MM.1S (cell line): Measurements from ENCODE around the gene ZNF705A.

Source experiments
- DNase-seq: peaks from one replicate; pipeline ENCODE4 v3.0.0-alpha.2; 2015
- H2AFZ ChIP-seq: fragments of 300-600 bp; sonication (generic); 2 replicates; pipeline ENCODE4 v1.6.0; 2016; ENCODE audit warnings: antibody characterized with exemption, low read length
- H3F3A ChIP-seq: fragments of 300-600 bp; sonication (generic); 2 replicates; pipeline ENCODE4 v1.6.1; 2016; ENCODE audit warnings: mild to moderate bottlenecking, antibody characterized with exemption, low read length, moderate library complexity, mixed read lengths; ENCODE audit not compliant: insufficient read depth
- H3K27ac ChIP-seq: fragments of 300-600 bp; sonication (generic); 2 replicates; pipeline ENCODE4 v1.5.1; 2016; ENCODE audit warnings: mild to moderate bottlenecking, low read length
- H3K27me3 ChIP-seq: fragments of 300-600 bp; sonication (generic); replicated peaks from 2 replicates; pipeline ENCODE4 v1.6.0; 2016; ENCODE audit warnings: low read length; ENCODE audit not compliant: insufficient read depth
- H3K36me3 ChIP-seq: fragments of 300-600 bp; sonication (generic); replicated peaks from 2 replicates; pipeline ENCODE4 v1.6.1; 2016; ENCODE audit warnings: mild to moderate bottlenecking, low read length, mixed read lengths; ENCODE audit not compliant: insufficient read depth
- H3K4me1 ChIP-seq: fragments of 300-600 bp; sonication (generic); 2 replicates; pipeline ENCODE4 v1.6.1; 2016; ENCODE audit warnings: low read length, mixed read lengths
- H3K4me2 ChIP-seq: fragments of 300-600 bp; sonication (generic); 2 replicates; pipeline ENCODE4 v1.6.0; 2016; ENCODE audit warnings: low read depth, low read length
- H3K4me3 ChIP-seq: fragments of 300-600 bp; sonication (generic); 2 replicates; pipeline ENCODE4 v1.5.1; 2016; ENCODE audit warnings: low read length, mixed read lengths
- H3K79me2 ChIP-seq: fragments of 300-600 bp; sonication (generic); 2 replicates; pipeline ENCODE4 v1.6.1; 2016; ENCODE audit warnings: mixed run types, low read length, mixed read lengths
- H3K9ac ChIP-seq: fragments of 300-600 bp; sonication (generic); 2 replicates; pipeline ENCODE4 v1.6.1; 2016; ENCODE audit warnings: low read length, mixed read lengths
- H3K9me2 ChIP-seq: fragments of 300-600 bp; sonication (generic); replicated peaks from 2 replicates; pipeline ENCODE4 v1.6.1; 2016; ENCODE audit warnings: mild to moderate bottlenecking, low read length, mixed read lengths; ENCODE audit not compliant: insufficient read depth
- H3K9me3 ChIP-seq: fragments of 300-600 bp; sonication (generic); replicated peaks from 2 replicates; pipeline ENCODE4 v1.6.1; 2016; ENCODE audit warnings: mild to moderate bottlenecking, low read length, mixed read lengths; ENCODE audit not compliant: insufficient read depth
- H4K20me1 ChIP-seq: fragments of 300-600 bp; sonication (generic); 2 replicates; pipeline ENCODE4 v1.6.1; 2016; ENCODE audit warnings: mild to moderate bottlenecking, low read length, moderate library complexity, mixed read lengths; ENCODE audit not compliant: insufficient read depth
- CTCF ChIP-seq: fragments of 300-600 bp; sonication (generic); IDR thresholded peaks from 2 replicates; pipeline ENCODE4 v1.5.1; 2016; ENCODE audit warnings: antibody characterized with exemption, low read length, mixed read lengths
- EZH2 ChIP-seq: fragments of 300-600 bp; sonication (generic); optimal IDR thresholded peaks from 2 replicates; pipeline ENCODE3; 2017; ENCODE audit warnings: low read depth, mild to moderate bottlenecking, antibody characterized with exemption, low read length, mixed read lengths
- EZH2phosphoT487 ChIP-seq: fragments of 300-600 bp; sonication (generic); IDR thresholded peaks from 2 replicates; pipeline ENCODE4 v1.6.1; 2018; ENCODE audit warnings: antibody characterized with exemption, low read length

The ZNF705A gene

DNA sequence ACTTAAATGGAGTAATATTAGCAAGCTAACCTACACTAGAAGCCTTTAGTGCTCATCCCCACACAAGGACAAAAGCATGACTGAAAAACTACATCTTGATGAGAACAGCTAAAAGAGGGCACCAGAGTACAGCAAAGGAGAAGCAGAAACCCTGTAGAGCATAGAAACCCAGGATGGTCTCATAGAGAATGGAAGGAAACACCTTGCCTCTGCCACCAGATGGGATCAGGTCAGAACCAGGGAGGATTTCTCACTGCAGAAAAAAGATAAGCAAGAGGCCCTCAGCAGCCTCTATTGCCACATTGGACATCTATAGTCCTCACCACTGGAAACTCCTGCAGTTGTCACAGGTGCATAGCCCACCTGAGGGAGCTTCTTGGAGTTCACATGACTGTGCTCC is 13.6 kb upstream of the ZNF705A start:
- H3K9me3 ChIP-seq = no peaks in the 10 kb centered on the region
- H3K36me3 ChIP-seq = no peaks in the 10 kb centered on the region
- H3K27ac ChIP-seq = no peak overlapping the region
- no peak overlapping the region for H3K4me2 ChIP-seq
- DNase-seq = no peak
- H3K9me2 ChIP-seq = no peaks in the 10 kb centered on the region
- no peak overlapping the region for H2AFZ ChIP-seq
- no peaks in the 10 kb centered on the region for H3K4me1 ChIP-seq
- H3K79me2 ChIP-seq = no peaks in the 10 kb centered on the region
- no peaks in the 10 kb centered on the region for H3F3A ChIP-seq
- H4K20me1 ChIP-seq = no peaks in the 10 kb centered on the region
- H3K4me3 ChIP-seq = no peak overlapping the region
- no peak for TF ChIP-seq CTCF
- no peak for TF ChIP-seq EZH2
- TF ChIP-seq EZH2phosphoT487 = no peak
- H3K9ac ChIP-seq = no peak overlapping the region
- H3K27me3 ChIP-seq = no peaks in the 10 kb centered on the region

DNA sequence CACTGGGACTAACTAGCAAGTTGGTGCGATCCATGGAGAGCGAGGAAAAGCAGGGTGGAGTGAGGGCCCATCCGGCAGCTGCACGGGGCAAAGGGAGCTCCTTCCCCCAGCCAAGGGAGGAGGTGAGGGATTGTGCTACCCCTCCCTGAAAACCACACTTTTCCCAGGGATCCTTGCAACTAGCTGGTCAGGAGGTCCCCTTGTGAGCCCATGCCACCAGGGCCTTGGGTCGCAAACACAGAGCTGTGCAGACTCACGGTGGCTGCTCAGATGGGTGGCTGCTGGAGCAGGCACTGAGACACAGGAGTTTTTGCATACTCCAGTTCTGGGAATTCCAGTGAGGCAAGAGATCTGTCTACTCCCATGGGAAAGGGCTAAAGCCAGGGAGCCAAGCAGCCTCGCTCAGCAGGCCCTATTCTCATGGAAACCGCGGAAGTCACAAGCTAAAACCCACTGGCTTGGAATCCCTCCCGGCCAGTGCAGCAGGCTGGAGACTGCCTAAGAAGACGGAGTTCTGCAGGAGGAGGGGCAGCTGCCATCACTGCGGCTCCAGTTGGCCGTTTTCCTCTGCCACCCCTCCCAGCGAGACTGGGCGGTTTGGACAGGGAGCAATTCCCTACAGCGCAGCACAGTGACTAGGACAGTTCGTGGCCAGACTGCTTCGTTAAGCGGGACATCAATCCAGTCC is 10.9 kb upstream of the ZNF705A start:
- Histone ChIP-seq H3K9me3 (no peaks in the 10 kb centered on the region), H4K20me1 (no peaks in the 10 kb centered on the region), H3K9ac (no peak overlapping the region), H3K4me1 (no peaks in the 10 kb centered on the region), H3K4me2 (no peak overlapping the region), H3K27me3 (no peaks in the 10 kb centered on the region), H3K79me2 (no peaks in the 10 kb centered on the region), H2AFZ (no peak overlapping the region), H3K9me2 (no peaks in the 10 kb centered on the region), H3K27ac (no peak overlapping the region), H3F3A (no peaks in the 10 kb centered on the region), H3K4me3 (no peak overlapping the region), H3K36me3 (no peaks in the 10 kb centered on the region)
- no peak for TF ChIP-seq EZH2phosphoT487
- no peak for TF ChIP-seq CTCF
- TF ChIP-seq EZH2 = no peak
- DNase-seq = no peak

GRCh38 chr12:8146442-8146771 is 10.4 kb upstream of the ZNF705A start:
- Histone ChIP-seq H3K4me2 (no peak overlapping the region), H3K36me3 (no peaks in the 10 kb centered on the region), H3K9me2 (no peaks in the 10 kb centered on the region), H3K4me3 (no peak overlapping the region), H3K27me3 (no peaks in the 10 kb centered on the region), H3K27ac (no peak overlapping the region), H3K9me3 (no peaks in the 10 kb centered on the region), H2AFZ (no peak overlapping the region), H3K9ac (no peak overlapping the region), H3K79me2 (no peaks in the 10 kb centered on the region), H3F3A (no peaks in the 10 kb centered on the region), H3K4me1 (no peaks in the 10 kb centered on the region), H4K20me1 (no peaks in the 10 kb centered on the region)
- no peak for DNase-seq
- TF ChIP-seq EZH2phosphoT487 (no peak), EZH2 (no peak), CTCF (no peak)
